ENCODE results near the gene NAGPA. TPM values are rescaled to one million over a fixed set of nuclear protein-coding genes. Genes with fewer than 3 reads are reported as not detected.
"Not testable (repeated sequence)": the region's sequence is repeated elsewhere in the genome, so short reads cannot be mapped to it uniquely, and the experiment has no call there.

NAGPA gene
- polyA plus RNA-seq, 1 donor (not counting 4 experiments of a cell fraction or from before 2014, with no cell fraction given): 5.0 TPM

GRCh38 chr16:5045499-5046115, 11.9 kb upstream of the NAGPA start:
- DNase-seq (ENCODE audit: low read depth, low spot score) (no peak), FAIRE-seq (no peak)
- no peak overlapping the region for H3K4me3 ChIP-seq (ENCODE audit: control insufficient read depth in 2 of 3, extremely low read depth in 1 of 3, insufficient read depth in 2 of 3, low read depth in 1 of 3, low read length in 3 of 3)
- no peak overlapping the region for H2AFZ ChIP-seq (ENCODE audit: control insufficient read depth, low read length)
- no peaks in the 10 kb centered on the region for H3K9me1 ChIP-seq (ENCODE audit: control insufficient read depth, extremely low read depth, insufficient read depth, low read length)
- no peak overlapping the region for H3K9ac ChIP-seq (ENCODE audit: control insufficient read depth, extremely low read depth, insufficient read depth, low read length)
- H3K27ac ChIP-seq (ENCODE audit: control insufficient read depth, insufficient read depth, low read length): no peak overlapping the region
- dilution Hi-C loops (cut with MboI; ENCODE audit: extremely low pct_ligation_motif_present, low sequenced_read_pairs): no loop called here
- no peaks in the 10 kb centered on the region for H3K4me1 ChIP-seq (ENCODE audit: control insufficient read depth, extremely low read depth, insufficient read depth, low read length)
- no peaks in the 10 kb centered on the region for H4K20me1 ChIP-seq (ENCODE audit: control insufficient read depth, extremely low read depth, insufficient read depth, low read length)
- H3K79me2 ChIP-seq (ENCODE audit: control insufficient read depth, insufficient read depth, low read length): no peaks in the 10 kb centered on the region
- TF ChIP-seq CTCF (optimal IDR thresholded peaks at IDR 0.05 in 1 of 3, IDR thresholded peaks at IDR 0.05 in 1 of 3, conservative IDR thresholded peaks at IDR 0.05 in 1 of 3; ENCODE audit: extremely low read depth in 1 of 3, insufficient read depth in 2 of 3, low read length in 3 of 3) (no peak), EZH2 (IDR thresholded peaks at IDR 0.05; ENCODE audit: low read length) (no peak)
- no peak overlapping the region for H3K4me2 ChIP-seq (ENCODE audit: control insufficient read depth, extremely low read depth, insufficient read depth, low read depth, low read length)
- H3K27me3 ChIP-seq (ENCODE audit: control insufficient read depth, extremely low read depth, insufficient read depth, low read length): no peaks in the 10 kb centered on the region
- no peaks in the 10 kb centered on the region for H3K36me3 ChIP-seq (ENCODE audit: control insufficient read depth in 2 of 2, extremely low read depth in 1 of 2, insufficient read depth in 2 of 2, low read length in 2 of 2)
- H3K9me3 ChIP-seq (ENCODE audit: control insufficient read depth, low read depth, low read length): no peaks in the 10 kb centered on the region

GRCh38 chr16:5044581-5044980, 10.8 kb upstream of the NAGPA start:
- H3K9me3 ChIP-seq (ENCODE audit: control insufficient read depth, low read depth, low read length); H4K20me1 ChIP-seq (ENCODE audit: control insufficient read depth, extremely low read depth, insufficient read depth, low read length); H3K9me1 ChIP-seq (ENCODE audit: control insufficient read depth, extremely low read depth, insufficient read depth, low read length); dilution Hi-C loops (cut with MboI; ENCODE audit: extremely low pct_ligation_motif_present, low sequenced_read_pairs); H3K79me2 ChIP-seq (ENCODE audit: control insufficient read depth, insufficient read depth, low read length); H2AFZ ChIP-seq (ENCODE audit: control insufficient read depth, low read length); H3K4me3 ChIP-seq (ENCODE audit: control insufficient read depth in 2 of 3, extremely low read depth in 1 of 3, insufficient read depth in 2 of 3, low read depth in 1 of 3, low read length in 3 of 3); H3K36me3 ChIP-seq (ENCODE audit: control insufficient read depth in 2 of 2, extremely low read depth in 1 of 2, insufficient read depth in 2 of 2, low read length in 2 of 2); H3K4me2 ChIP-seq (ENCODE audit: control insufficient read depth, extremely low read depth, insufficient read depth, low read depth, low read length); H3K9ac ChIP-seq (ENCODE audit: control insufficient read depth, extremely low read depth, insufficient read depth, low read length); H3K27ac ChIP-seq (ENCODE audit: control insufficient read depth, insufficient read depth, low read length); H3K4me1 ChIP-seq (ENCODE audit: control insufficient read depth, extremely low read depth, insufficient read depth, low read length); DNase-seq (ENCODE audit: low read depth, low spot score); FAIRE-seq; H3K27me3 ChIP-seq (ENCODE audit: control insufficient read depth, extremely low read depth, insufficient read depth, low read length): not testable (repeated sequence)

- H3K36me3 ChIP-seq (ENCODE audit: control insufficient read depth in 2 of 2, extremely low read depth in 1 of 2, insufficient read depth in 2 of 2, low read length in 2 of 2): no peaks in the 10 kb centered on the region
- no peak for FAIRE-seq
- H3K9me1 ChIP-seq (ENCODE audit: control insufficient read depth, extremely low read depth, insufficient read depth, low read length): no peaks in the 10 kb centered on the region
- TF ChIP-seq CTCF (optimal IDR thresholded peaks at IDR 0.05 in 1 of 3, IDR thresholded peaks at IDR 0.05 in 1 of 3, conservative IDR thresholded peaks at IDR 0.05 in 1 of 3; ENCODE audit: extremely low read depth in 1 of 3, insufficient read depth in 2 of 3, low read length in 3 of 3): no peak
- H3K79me2 ChIP-seq (ENCODE audit: control insufficient read depth, insufficient read depth, low read length): no peaks in the 10 kb centered on the region
- H2AFZ ChIP-seq (ENCODE audit: control insufficient read depth, low read length): no peak overlapping the region
- no peaks in the 10 kb centered on the region for H4K20me1 ChIP-seq (ENCODE audit: control insufficient read depth, extremely low read depth, insufficient read depth, low read length)
- H3K4me1 ChIP-seq (ENCODE audit: control insufficient read depth, extremely low read depth, insufficient read depth, low read length): no peaks in the 10 kb centered on the region
- H3K27ac ChIP-seq (ENCODE audit: control insufficient read depth, insufficient read depth, low read length): no peak overlapping the region
- DNase-seq (ENCODE audit: low read depth, low spot score): no peak
- no peak overlapping the region for H3K9ac ChIP-seq (ENCODE audit: control insufficient read depth, extremely low read depth, insufficient read depth, low read length)
- H3K27me3 ChIP-seq (ENCODE audit: control insufficient read depth, extremely low read depth, insufficient read depth, low read length): no peaks in the 10 kb centered on the region
- no peak overlapping the region for H3K4me2 ChIP-seq (ENCODE audit: control insufficient read depth, extremely low read depth, insufficient read depth, low read depth, low read length)
- no peak overlapping the region for H3K4me3 ChIP-seq (ENCODE audit: control insufficient read depth in 2 of 3, extremely low read depth in 1 of 3, insufficient read depth in 2 of 3, low read depth in 1 of 3, low read length in 3 of 3)
- no peaks in the 10 kb centered on the region for H3K9me3 ChIP-seq (ENCODE audit: control insufficient read depth, low read depth, low read length)
- dilution Hi-C loops (cut with MboI; ENCODE audit: extremely low pct_ligation_motif_present, low sequenced_read_pairs): no loop called here
Observed at GRCh38 chr16:5044011-5044540, 10.3 kb upstream of the NAGPA start.

Data from keratinocyte (primary cell).